ENCODE measurements around the gene HTT-AS.
A peak's percentile ranks its signal among the peaks of the same experiment; 100 is the strongest.

The HTT-AS gene

DNA sequence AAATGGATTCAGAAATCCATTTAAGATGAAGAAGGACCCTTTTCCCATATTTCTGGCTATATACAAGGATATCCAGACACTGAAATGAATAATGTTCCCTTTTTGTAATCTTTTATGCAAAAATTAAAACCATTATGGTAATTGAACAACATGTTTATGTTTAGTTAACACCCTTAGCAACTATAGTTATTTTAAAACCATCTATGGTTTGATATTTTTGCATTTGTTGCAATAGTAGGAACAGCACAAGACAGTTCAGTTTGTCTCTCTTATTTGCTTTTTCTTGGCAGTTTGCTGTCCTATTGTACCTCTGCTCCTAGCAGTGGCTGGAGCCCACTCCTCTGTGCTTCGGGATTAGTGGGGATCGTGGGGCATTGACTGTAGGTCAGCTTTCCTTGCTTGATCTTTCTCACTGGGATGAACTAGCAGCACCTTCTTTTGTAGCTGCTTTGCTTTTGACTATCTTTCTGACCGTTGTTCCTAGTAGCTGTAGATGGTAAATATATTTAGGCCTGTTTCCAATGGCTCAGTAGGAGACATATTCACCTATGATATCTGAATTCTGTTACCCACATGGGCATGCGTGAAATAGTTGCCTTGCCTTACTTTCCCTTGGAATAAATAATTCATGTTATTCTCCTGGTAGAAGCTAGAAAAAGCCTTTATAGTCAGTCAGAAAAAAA is 12.9 kb upstream of the HTT-AS start:
- no peak for DNase-seq

DNA sequence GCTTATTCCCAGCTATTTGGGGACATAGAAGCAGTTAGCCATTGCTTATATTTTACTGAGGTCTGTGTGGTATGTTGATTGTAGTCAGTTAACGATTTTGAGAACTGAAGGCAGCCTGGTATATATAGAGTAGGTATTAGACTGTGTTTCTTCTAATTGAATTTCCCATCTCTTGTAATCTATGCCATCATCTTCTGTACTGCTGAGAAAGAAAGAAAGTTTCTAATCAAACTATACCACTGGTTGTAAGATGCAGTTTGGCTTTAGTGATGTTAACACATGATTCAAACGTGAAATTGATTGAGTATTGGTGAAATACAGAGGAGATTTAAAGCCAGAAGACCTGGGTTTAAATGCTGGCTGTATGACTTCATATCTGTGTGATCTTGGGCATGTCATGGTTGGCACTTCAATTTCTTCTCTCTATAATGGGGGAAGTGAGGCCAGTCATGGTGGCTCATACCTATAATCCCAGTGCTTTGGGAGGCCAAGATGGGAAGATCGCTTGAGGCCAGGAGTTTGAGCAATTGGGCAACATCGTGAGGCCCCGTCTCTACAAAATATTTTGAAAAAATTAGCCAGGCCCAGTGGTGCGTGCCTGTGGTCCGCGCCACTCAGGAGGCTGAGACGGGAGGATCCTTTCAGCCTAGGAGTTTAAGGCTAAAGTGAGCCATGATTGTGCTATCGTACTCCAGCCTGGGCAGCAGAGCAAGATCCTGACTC is 11.8 kb upstream of the HTT-AS start:
- DNase-seq, result no peak

DNA sequence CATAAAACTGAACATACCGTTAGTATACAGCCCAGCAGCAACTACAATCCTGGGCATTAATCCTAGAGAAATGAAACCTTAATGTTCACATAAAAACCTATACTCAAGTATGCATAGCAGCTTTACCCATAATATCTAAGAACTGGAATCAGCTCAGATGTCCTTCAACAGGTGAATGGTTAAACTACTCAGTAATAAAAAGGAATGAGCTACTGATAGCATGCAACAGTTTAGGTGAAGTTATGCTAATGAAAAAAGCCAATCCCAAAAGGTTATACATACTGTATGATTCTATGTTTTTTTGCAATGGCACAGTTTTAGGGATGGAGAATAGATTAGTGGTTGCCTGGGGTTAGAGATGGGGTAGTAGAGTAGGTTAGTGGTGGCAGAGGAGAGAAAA is 9.4 kb upstream of the HTT-AS start:
- no peak for DNase-seq

GRCh38 chr4:3082925-3083515 is 8.7 kb upstream of the HTT-AS start:
- DNase-seq, result no peak

DNA sequence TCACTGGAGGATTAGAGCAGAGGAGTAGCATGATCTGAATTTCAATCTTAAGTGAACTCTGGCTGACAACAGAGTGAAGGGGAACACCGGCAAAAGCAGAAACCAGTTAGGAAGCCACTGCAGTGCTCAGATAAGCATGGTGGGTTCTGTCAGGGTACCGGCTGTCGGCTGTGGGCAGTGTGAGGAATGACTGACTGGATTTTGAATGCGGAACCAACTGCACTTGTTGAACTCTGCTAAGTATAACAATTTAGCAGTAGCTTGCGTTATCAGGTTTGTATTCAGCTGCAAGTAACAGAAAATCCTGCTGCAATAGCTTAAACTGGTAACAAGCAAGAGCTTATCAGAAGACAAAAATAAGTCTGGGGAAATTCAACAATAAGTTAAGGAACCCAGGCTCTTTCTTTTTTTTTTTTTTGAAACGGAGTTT is 5.4 kb upstream of the HTT-AS start:
- DNase-seq, result no peak

GRCh38 chr4:3077796-3078195 is 3.5 kb upstream of the HTT-AS start:
- no peak for DNase-seq

DNA sequence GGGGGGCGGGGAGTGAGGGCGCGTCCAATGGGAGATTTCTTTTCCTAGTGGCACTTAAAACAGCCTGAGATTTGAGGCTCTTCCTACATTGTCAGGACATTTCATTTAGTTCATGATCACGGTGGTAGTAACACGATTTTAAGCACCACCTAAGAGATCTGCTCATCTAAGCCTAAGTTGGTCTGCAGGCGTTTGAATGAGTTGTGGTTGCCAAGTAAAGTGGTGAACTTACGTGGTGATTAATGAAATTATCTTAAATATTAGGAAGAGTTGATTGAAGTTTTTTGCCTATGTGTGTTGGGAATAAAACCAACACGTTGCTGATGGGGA is 1.3 kb upstream of the HTT-AS start:
- no peak for DNase-seq

GRCh38 chr4:3074846-3075651 is 711 bp upstream of the HTT-AS start:
- peak; percentile 77 for DNase-seq

GRCh38 chr4:3073158-3074077 is 920 bp downstream of the HTT-AS start:
- DNase-seq, result peak; percentile 80

DNA sequence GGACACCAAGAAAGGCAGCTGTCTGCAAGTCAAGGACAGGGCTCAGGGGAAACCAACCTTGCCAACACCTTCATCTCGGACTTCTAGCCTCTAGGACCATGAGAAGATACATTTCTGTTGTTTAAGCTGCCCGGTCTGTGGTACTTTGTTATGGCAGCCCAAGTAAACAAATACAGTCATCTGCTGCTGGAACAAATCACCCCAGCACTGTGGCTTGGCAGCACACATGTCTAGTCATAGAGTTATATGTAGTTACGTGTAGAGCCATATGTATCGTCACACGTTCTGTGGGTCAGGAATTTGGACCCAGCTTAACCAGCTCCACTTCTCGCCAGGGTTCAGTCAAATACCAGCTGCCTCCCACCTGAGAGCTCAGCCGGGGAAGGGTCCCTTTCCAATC is 2.5 kb downstream of the HTT-AS start:
- no peak for DNase-seq

- no peak for DNase-seq
Observed at GRCh38 chr4:3070709-3071500, 3.4 kb downstream of the HTT-AS start.

DNA sequence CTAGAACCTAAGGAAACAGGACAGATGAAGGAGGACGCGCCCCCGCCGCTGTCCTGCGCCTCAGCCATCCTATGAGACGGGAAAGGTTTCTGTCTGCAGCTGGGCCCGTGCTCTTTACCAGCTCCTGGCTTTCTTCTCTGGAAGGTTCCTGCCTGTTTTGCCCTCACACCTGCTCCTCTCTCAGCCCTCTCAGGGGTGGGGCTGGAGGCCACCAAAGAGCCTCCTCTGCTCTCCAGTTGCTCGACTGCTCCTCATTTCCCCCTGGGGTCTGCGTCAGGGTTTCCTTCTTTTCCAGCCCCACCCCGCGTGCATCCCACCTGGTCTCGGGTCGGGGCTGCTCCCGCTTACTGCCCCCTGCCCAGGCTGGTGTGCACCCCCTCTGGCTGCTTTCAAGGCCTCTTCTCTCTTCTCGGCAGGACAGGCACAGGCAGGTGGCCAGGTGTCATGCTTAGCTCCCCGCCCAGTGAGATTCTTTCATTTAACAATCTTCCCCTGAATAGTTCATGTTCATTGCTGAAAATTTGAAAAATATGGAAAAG is 4.6 kb downstream of the HTT-AS start:
- no peak for DNase-seq

GRCh38 chr4:3067473-3068001 is 6.8 kb downstream of the HTT-AS start:
- no peak for DNase-seq

- no peak for DNase-seq
Observed at GRCh38 chr4:3066836-3067400, 7.4 kb downstream of the HTT-AS start.

DNA sequence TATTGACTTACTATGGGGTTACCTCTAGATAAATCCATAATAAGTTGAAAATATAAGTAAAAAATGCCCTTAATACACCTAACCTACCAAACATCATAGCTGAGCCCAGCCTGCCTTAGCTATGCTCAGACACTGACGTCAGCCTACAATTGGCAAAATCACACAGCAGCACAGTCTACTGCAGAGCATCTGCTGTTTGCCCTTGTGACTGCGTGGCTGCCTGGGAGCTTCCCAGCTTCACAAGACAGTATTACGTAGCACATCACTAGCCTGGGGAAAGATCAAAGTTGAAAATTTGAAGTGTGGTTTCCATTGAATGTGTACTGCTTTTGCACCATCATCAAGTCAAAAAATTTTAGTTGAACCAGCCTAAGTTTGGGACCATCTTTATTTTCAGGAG is 8.8 kb downstream of the HTT-AS start:
- DNase-seq, result no peak

- no peak for DNase-seq
Observed at GRCh38 chr4:3062471-3062870, 11.9 kb downstream of the HTT-AS start.

DNA sequence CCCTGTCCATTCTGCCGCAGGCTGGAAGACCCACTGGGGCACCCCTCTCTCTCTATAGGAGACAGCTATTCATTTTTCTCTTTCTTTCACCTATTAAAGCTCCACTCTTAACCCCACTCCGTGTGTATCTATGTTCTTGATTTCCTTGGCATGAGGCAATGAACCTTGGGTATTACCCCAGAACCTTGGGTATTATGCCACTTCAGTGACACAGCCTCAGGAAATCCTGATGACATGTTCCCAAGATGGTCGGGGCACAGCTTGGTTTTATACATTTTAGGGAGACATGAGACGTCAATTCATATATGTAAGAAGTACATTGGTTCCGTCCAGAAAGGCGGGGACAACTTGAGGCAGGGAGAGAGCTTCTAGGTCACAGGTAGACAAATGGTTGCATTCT is 13.4 kb downstream of the HTT-AS start:
- DNase-seq, result no peak

- DNase-seq, result no peak
Observed at GRCh38 chr4:3059943-3060342, 14.4 kb downstream of the HTT-AS start.

GRCh38 chr4:3054169-3054759 is 20.1 kb downstream of the HTT-AS start:
- no peak for DNase-seq
